ENCODE results near the gene TOMM22.
"Not testable (repeated sequence)": the region's sequence is repeated elsewhere in the genome, so short reads cannot be mapped to it uniquely, and the experiment has no call there.

DNA sequence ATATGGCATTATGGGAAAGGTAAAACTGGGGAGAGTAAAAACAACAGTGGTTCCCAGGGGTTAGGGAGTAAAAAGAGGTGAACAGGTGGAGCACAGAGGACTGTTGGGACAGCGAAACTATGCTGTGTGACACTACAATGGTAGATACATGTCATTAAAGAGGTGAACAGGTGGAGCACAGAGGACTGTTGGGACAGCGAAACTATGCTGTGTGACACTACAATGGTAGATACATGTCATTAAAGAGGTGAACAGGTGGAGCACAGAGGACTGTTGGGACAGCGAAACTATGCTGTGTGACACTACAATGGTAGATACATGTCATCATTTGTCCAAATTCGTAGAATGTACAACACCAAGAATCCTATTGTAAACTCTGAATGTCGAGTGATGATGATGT is 37.5 kb upstream of the TOMM22 start:
- not testable (repeated sequence) for TF ChIP-seq ZNF2, CTCF (tag by site-specific recombination; IDR thresholded peaks at IDR 0.05)
- TF ChIP-seq, protein P1, sequence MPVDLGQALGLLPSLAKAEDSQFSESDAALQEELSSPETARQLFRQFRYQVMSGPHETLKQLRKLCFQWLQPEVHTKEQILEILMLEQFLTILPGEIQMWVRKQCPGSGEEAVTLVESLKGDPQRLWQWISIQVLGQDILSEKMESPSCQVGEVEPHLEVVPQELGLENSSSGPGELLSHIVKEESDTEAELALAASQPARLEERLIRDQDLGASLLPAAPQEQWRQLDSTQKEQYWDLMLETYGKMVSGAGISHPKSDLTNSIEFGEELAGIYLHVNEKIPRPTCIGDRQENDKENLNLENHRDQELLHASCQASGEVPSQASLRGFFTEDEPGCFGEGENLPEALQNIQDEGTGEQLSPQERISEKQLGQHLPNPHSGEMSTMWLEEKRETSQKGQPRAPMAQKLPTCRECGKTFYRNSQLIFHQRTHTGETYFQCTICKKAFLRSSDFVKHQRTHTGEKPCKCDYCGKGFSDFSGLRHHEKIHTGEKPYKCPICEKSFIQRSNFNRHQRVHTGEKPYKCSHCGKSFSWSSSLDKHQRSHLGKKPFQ (tag by site-specific recombination; IDR thresholded peaks at IDR 0.05), result not testable (repeated sequence)

All from HEK293 (cell line).